ENCODE results near the gene TBRG4.
"Not testable (repeated sequence)": the region's sequence is repeated elsewhere in the genome, so short reads cannot be mapped to it uniquely, and the experiment has no call there.

The TBRG4 gene

GRCh38 chr7:45117582-45117981 is 6.1 kb upstream of the TBRG4 start:
- no peak for DNase-seq (ENCODE audit: low read depth in 2 of 2)

- no peak for DNase-seq (ENCODE audit: low read depth in 2 of 2)
Measured at GRCh38 chr7:45116048-45116447, 4.6 kb upstream of the TBRG4 start.

GRCh38 chr7:45114926-45115325 is 3.4 kb upstream of the TBRG4 start:
- DNase-seq (ENCODE audit: low read depth in 2 of 2): no peak

GRCh38 chr7:45114257-45114656 is 2.8 kb upstream of the TBRG4 start:
- DNase-seq (ENCODE audit: low read depth in 2 of 2): not testable (repeated sequence)

- no peak for DNase-seq (ENCODE audit: low read depth in 2 of 2)
Measured at GRCh38 chr7:45112648-45113047, 1.2 kb upstream of the TBRG4 start.

GRCh38 chr7:45108863-45109262 is 2.6 kb downstream of the TBRG4 start:
- no peak for DNase-seq (ENCODE audit: low read depth in 2 of 2)

DNA sequence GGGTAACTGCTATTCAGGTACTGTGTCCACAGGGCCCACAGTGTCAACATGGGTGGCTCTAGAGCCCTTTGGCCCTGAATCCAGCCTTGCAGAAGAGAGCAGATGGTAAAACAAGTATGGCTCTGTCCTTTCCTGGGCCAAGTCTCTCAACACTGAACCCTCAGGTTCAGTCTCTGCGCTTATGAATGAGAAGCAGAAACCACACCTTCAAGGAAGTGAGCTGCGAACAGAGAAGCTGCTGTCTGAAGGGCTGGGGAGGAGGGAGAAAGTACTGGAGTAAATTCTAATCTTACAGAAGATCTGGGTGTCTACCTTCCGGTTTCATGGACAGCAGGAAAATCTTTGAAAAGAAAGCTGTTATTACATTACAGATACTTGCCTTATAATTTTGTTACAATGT is 4.1 kb downstream of the TBRG4 start:
- DNase-seq (ENCODE audit: low read depth in 2 of 2): no peak

DNA sequence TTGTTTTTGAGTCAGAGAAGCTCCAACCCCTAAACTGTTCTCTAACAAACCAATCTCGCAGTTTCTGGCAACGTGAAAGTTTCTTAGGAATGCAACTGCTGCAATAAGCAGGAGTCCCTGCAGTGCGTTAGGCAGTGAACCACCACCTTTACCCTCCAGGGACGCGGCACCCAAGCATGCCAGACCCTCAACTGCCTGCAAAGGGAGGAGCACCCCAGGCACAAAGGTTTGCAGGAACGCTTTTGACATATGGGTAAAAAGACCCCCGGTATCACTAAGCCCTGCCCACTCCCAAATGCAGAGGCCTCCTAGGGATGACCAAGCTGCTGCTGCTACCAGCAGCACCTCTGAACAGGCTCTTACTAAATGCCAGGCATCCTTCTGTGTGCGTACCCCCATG is 4.7 kb downstream of the TBRG4 start:
- DNase-seq (ENCODE audit: low read depth in 2 of 2): no peak

DNA sequence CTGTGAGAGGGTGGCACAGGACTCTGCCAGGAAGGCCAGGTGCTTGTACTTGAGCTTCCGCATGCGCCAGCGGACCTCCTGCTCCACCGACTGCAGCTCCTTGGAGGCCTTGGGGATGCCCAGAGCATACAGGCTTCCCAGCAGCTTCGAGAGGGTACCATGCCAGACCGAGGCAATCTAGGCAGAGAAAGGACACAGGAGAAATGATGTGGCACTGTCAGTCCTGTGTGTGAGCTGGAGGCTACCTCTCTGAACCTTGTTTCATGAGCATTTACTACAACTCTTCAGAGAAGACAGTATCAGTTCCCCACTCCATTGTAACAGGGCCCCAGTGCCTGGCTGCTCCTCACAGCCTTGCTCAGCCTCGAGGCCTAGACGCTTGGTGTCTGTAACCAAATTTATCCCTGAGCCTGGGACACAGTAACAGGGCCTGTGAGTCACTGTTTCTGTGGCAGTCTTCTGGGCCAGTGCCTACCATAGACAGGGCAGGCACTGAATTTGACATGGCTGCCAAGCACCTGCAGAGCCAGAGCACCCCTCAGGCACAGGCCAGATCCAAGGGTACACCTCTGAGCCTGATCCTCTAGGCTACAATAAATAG is 5.8 kb downstream of the TBRG4 start:
- DNase-seq (ENCODE audit: low read depth in 2 of 2): no peak

DNA sequence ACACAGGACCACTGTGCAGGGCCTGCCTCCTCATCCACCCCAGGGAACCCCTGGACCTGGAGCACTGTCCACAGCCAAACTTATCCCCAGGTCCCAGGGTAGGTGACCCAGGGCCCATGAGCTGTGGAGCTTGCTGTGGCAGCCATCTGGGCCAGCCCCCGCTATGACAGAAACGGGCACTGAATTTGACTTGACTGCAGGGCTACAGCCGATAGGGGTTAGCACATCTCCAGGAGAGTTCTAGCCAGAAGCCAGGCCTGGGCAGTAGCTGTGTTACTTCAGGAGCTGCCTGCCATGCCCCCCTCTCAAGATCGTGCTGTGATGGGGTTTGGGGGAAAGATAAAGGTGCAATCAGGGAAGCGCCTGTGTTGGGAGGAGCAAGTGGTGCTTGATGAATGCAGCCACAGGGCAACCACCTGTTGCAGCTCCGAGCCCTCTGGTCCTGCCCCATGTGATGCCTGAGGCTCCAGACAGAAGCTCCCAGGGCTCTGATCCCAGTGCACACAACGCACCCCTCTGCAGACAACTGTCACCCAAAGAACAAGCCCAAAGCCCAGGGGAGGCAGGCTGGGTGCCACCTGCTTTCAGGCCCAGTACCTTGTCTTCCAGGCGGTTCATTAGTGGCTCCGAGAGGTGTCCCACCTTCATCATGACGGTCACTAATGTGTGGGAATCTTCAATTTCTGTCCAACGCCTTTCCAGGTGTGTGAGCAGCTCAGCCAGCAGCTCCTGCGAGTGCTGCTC is 6.5 kb downstream of the TBRG4 start:
- no peak for DNase-seq (ENCODE audit: low read depth in 2 of 2)

- DNase-seq (ENCODE audit: low read depth in 2 of 2): no peak
Measured at GRCh38 chr7:45103958-45104843, 7.3 kb downstream of the TBRG4 start.

GRCh38 chr7:45102785-45103712 is 8.4 kb downstream of the TBRG4 start:
- no peak for DNase-seq (ENCODE audit: low read depth in 2 of 2)

DNA sequence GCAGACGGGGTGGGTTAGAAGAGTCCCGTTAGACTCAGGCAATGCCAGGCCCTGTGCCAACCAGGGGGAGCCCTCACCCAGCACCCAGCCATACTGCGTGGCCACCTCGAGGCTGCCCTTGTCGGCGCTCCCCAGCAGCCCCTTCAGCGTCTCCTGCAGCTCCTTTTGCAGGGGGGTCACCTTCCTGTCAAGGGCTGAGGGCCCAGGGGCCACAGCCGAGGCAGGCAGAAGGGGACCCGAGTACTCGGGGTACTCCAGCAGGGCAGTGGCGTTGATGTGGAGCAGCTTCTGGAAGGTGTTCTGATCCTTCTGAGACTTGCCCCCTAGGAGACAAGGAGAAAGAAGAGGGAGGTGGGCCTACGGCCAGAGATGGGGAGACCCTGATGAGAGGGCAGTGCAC is 9.7 kb downstream of the TBRG4 start:
- DNase-seq (ENCODE audit: low read depth in 2 of 2): no peak

- DNase-seq (ENCODE audit: low read depth in 2 of 2): no peak
Measured at GRCh38 chr7:45100761-45101480, 10.6 kb downstream of the TBRG4 start.

DNA sequence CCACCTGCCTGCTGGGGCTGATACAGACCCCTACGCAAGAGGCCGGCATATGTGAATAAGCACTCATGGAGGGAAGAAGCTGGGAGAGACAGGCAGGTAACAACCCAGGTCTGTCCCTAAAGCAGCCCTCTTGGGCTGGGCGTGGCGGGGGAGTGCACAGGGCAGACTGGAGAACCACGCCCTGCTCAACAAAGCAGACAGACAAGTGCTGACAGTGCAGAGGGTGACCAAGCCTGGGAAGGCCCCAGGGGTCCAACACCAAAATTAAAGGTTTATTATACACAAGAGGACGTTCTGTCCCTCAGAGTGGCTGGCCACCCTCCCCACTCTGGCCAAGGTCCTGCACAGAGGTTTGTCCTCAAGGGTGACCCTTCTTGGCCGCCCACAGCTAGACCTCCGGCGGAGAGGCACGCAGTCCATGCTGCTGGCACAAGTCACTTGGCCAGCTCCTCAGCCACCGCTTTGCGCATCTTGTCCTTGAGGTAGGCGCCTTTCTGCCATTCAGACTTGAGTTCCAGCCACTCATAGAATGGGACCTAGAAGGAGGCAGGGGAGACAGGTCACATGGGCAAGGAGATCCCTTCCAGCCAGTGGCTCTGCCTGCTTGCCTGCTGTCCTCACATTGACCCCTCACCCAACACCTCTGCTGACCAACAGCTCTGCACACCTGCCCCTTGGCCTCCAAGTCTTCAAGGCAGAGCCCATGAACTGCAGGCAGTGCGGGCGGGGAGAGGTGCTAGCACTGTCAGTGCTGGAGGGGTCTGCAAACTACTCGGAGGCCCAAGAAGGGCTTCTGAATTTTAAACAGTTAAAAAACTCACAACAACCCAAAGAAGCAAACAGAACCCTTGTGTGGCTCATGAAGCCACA is 11.4 kb downstream of the TBRG4 start:
- DNase-seq (ENCODE audit: low read depth in 2 of 2): no peak

DNA sequence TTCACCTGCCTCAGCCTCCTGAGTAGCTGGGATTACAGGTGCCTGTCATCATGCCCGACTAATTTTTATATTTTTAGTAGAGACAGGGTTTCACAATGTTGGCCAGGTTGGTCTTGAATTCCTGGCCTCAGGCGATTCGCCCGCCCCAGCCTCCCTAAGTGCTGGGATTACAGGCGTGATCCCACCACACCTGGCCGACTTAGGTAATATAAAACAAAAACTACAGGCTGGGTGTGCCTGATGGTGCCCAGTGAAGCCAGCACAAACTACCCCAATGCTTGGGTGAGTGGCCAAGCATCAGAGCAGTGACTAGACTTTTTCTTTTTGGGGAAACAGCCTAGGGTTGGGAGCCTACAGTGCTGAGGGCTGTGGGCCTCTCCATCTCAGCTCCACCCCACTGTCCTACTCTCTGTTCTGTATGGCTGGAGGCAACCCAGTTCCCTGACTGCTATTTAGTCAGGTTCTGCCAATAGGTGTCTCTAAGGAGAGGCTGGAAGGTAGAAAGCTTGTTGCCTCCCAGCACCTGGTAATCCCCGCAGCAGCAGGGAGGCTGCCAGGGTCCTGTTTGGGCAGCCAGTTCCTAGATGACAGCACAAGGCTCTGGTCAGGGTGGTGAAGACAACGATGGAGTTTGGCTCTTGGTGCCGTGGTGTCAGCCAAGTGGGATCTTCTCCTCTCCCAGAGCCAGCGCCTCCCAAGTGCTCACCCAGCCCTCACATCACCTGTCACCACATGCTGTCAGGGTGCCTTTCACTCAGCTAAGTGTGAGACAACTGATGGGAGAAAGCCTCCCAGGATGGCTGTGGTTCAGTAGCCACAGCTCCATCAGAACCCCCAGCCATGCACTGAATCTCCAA is 12.3 kb downstream of the TBRG4 start:
- DNase-seq (ENCODE audit: low read depth in 2 of 2): no peak

DNA sequence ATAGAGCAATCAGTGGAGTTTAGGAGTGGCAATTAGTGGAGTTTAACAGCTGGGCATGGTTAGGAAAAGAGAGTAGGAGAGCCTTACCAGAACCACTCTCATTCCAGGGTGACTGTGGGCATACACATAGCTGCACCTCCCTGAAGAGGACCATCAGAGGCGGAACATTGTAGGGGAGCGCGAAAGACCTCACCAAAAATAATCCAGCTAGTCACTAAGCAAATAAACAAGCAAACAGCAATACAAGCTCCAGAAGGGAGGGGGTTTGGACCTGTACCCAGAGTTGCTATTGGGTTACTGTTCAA is 18.6 kb downstream of the TBRG4 start:
- no peak for DNase-seq (ENCODE audit: low read depth in 2 of 2)

- DNase-seq (ENCODE audit: low read depth in 2 of 2): no peak
Measured at GRCh38 chr7:45092100-45092930, 19.2 kb downstream of the TBRG4 start.

Data from stimulated activated CD8-positive, alpha-beta memory T cell treated with anti-CD3 and anti-CD28 coated beads, Interleukin-2, amount 100 ng/mL, for 1 hour (primary cell).